H9 (cell line): ENCODE measurements around the gene NUDT9. TPM values are rescaled to one million over a fixed set of nuclear protein-coding genes. Genes with fewer than 3 reads are reported as not detected.

Experiments used
- DNase-seq: peaks from one replicate; pipeline ENCODE4 v3.0.0-alpha.2; 2017
- H2AFZ ChIP-seq: one replicate; pipeline ENCODE4 v1.6.1; 2013; ENCODE audit warnings: mild to moderate bottlenecking, low read length, control low read depth, moderate library complexity
- H2AK5ac ChIP-seq: 2 replicates; pipeline ENCODE4 v1.6.1; 2013; ENCODE audit warnings: low read length, control low read depth, mixed read lengths; ENCODE audit not compliant: insufficient read length
- H2BK120ac ChIP-seq: one replicate; pipeline ENCODE4 v1.6.1; 2013; ENCODE audit warnings: low read depth, mild to moderate bottlenecking, low read length, control low read depth, inconsistent platforms; ENCODE audit not compliant: poor library complexity, severe bottlenecking
- H2BK12ac ChIP-seq: 2 replicates; pipeline ENCODE4 v1.6.1; 2013; ENCODE audit warnings: low read length, control low read depth, mixed read lengths, low read depth; ENCODE audit not compliant: insufficient read length
- H2BK15ac ChIP-seq: 2 replicates; pipeline ENCODE4 v1.6.1; 2013; ENCODE audit warnings: low read depth, low read length, control low read depth
- H2BK20ac ChIP-seq: one replicate; pipeline ENCODE4 v1.6.1; 2013; ENCODE audit warnings: low read depth, mild to moderate bottlenecking, low read length, control low read depth, inconsistent platforms; ENCODE audit not compliant: poor library complexity, severe bottlenecking
- H2BK5ac ChIP-seq: 2 replicates; pipeline ENCODE4 v1.6.1; 2013; ENCODE audit warnings: low read length, control low read depth, mixed read lengths; ENCODE audit not compliant: insufficient read length
- H3K14ac ChIP-seq: 2 replicates; pipeline ENCODE4 v1.6.1; 2013; ENCODE audit warnings: low read length, control low read depth; ENCODE audit not compliant: insufficient read depth
- H3K18ac ChIP-seq: 2 replicates; pipeline ENCODE4 v1.6.1; 2013; ENCODE audit warnings: low read depth, mild to moderate bottlenecking, mixed read lengths, low read length, control low read depth; ENCODE audit not compliant: insufficient read length
- H3K23ac ChIP-seq: 2 replicates; pipeline ENCODE4 v1.6.1; 2013; ENCODE audit warnings: low read length, control low read depth, mixed read lengths, low read depth; ENCODE audit not compliant: insufficient read length
- H3K23me2 ChIP-seq: 2 replicates; pipeline ENCODE4 v1.6.1; 2013; ENCODE audit warnings: low read depth, mild to moderate bottlenecking, mixed read lengths, low read length, control low read depth; ENCODE audit not compliant: insufficient read length, poor library complexity, severe bottlenecking
- H3K27ac ChIP-seq: 2 replicates; pipeline ENCODE4 v1.5.1; 2013; ENCODE audit warnings: low read length, control low read depth, mixed read lengths, low read depth; ENCODE audit not compliant: insufficient read length
- H3K27me3 ChIP-seq: 2 replicates; pipeline ENCODE4 v1.6.1; 2013; ENCODE audit warnings: low read length, control low read depth, inconsistent platforms; ENCODE audit not compliant: insufficient read depth
- H3K4ac ChIP-seq: 2 replicates; pipeline ENCODE4 v1.6.1; 2013; ENCODE audit warnings: low read depth, mild to moderate bottlenecking, control low read depth, inconsistent platforms, low read length, moderate library complexity
- H3K4me1 ChIP-seq: 2 replicates; pipeline ENCODE4 v1.6.1; 2013; ENCODE audit warnings: low read length, control low read depth, inconsistent platforms; ENCODE audit not compliant: insufficient read depth
- H3K4me2 ChIP-seq: 2 replicates; pipeline ENCODE4 v1.6.1; 2013; ENCODE audit warnings: low read length, control low read depth, mixed read lengths; ENCODE audit not compliant: insufficient read length, insufficient read depth
- H3K56ac ChIP-seq: 2 replicates; pipeline ENCODE4 v1.6.1; 2013; ENCODE audit warnings: low read depth, mild to moderate bottlenecking, mixed read lengths, low read length, control low read depth; ENCODE audit not compliant: insufficient read length
- H3K79me1 ChIP-seq: 2 replicates; pipeline ENCODE4 v1.6.1; 2013; ENCODE audit warnings: low read depth, mild to moderate bottlenecking, moderate library complexity, low read length, control low read depth, inconsistent platforms; ENCODE audit not compliant: insufficient read depth, poor library complexity, severe bottlenecking
- H3K79me2 ChIP-seq: 2 replicates; pipeline ENCODE4 v1.6.1; 2013; ENCODE audit warnings: low read length, control low read depth, inconsistent platforms; ENCODE audit not compliant: insufficient read depth
- H3K9ac ChIP-seq: 2 replicates; pipeline ENCODE4 v1.6.1; 2013; ENCODE audit warnings: low read length, control low read depth, mixed read lengths; ENCODE audit not compliant: insufficient read length; ENCODE audit errors: extremely low read depth
- H3K9me3 ChIP-seq: one replicate; pipeline ENCODE4 v1.6.1; 2013; ENCODE audit warnings: low read depth, low read length, inconsistent platforms; ENCODE audit not compliant: control insufficient read depth
- H3T11ph ChIP-seq: one replicate; pipeline ENCODE4 v1.6.1; 2013; ENCODE audit warnings: mild to moderate bottlenecking, low read length, control low read depth, inconsistent platforms
- H4K20me1 ChIP-seq: one replicate; pipeline ENCODE4 v1.6.1; 2013; ENCODE audit not compliant: control insufficient read depth, insufficient read length, insufficient read depth
- H4K5ac ChIP-seq: 2 replicates; pipeline ENCODE4 v1.6.1; 2013; ENCODE audit warnings: low read depth, mild to moderate bottlenecking, mixed read lengths, low read length, control low read depth; ENCODE audit not compliant: insufficient read length
- H4K8ac ChIP-seq: replicated peaks from 2 replicates; pipeline ENCODE4 v1.6.1; 2013; ENCODE audit warnings: low read length, control low read depth, mixed read lengths, low read depth; ENCODE audit not compliant: insufficient read length
- H4K91ac ChIP-seq: 2 replicates; pipeline ENCODE4 v1.6.1; 2013; ENCODE audit warnings: low read depth, mild to moderate bottlenecking, moderate library complexity, mixed read lengths, low read length, control low read depth; ENCODE audit not compliant: insufficient read length
- H3K27ac Mint-ChIP-seq, 3 experiments: 2 replicates in 2 of 3; 3 replicates in 1 of 3; pipeline ENCODE4 v1.8.0; 2020 to 2021; ENCODE audit warnings: mixed read lengths in 3 of 3, mild to moderate bottlenecking in 1 of 3, moderate library complexity in 1 of 3
- H3K27me3 Mint-ChIP-seq: 2 replicates; pipeline ENCODE4 v1.8.0; 2021; ENCODE audit warnings: low read depth, mild to moderate bottlenecking, moderate library complexity, mixed read lengths
- H3K36me3 Mint-ChIP-seq, 3 experiments: 2 replicates in 2 of 3; 3 replicates in 1 of 3; pipeline ENCODE4 v1.8.0; 2020 to 2021; ENCODE audit warnings: low read depth in 3 of 3, mixed read lengths in 3 of 3; ENCODE audit not compliant: insufficient read depth in 1 of 3
- H3K4me1 Mint-ChIP-seq, 2 experiments: 2 replicates each; pipeline ENCODE4 v1.8.0; 2020; ENCODE audit warnings: mixed read lengths in 2 of 2
- H3K4me3 Mint-ChIP-seq, 2 experiments: 2 replicates in 1 of 2; 3 replicates in 1 of 2; pipeline ENCODE4 v1.8.0; 2020 to 2021; ENCODE audit warnings: mild to moderate bottlenecking in 2 of 2, mixed read lengths in 2 of 2, moderate library complexity in 1 of 2
- H3K9me3 Mint-ChIP-seq, 2 experiments: 2 replicates in 1 of 2; 3 replicates in 1 of 2; pipeline ENCODE4 v1.8.0; 2020; ENCODE audit warnings: mild to moderate bottlenecking in 2 of 2, mixed read lengths in 2 of 2, moderate library complexity in 1 of 2
- CTCF ChIP-seq: fragments of 200-600 bp; sonication (generic); conservative IDR thresholded peaks from 3 replicates; pipeline ENCODE4 v1.8.0; 2021; ENCODE audit warnings: antibody characterized with exemption, mild to moderate bottlenecking
- WGBS: extraction: QIAGEN DNeasy Blood & Tissue Kit; methylation state at CpG from one replicate; pipeline ENCODE4 v1.1.7; 2013; ENCODE audit warnings: missing lambda C conversion rate, low lambda C conversion rate, mixed read lengths; ENCODE audit not compliant: insufficient read length; ENCODE audit errors: extremely low coverage; 5-methylcytosine and 5-hydroxymethylcytosine counted together
- total RNA-seq: library from RNA; stranded (reverse); gene quantifications from 2 replicates; pipeline ENCODE4 v1.2.1, GENCODE V29; 2021

The NUDT9 gene
- total RNA-seq, 1 experiment from 2014 or later, result 28.5 TPM

GRCh38 chr4:87390891-87391575 is 31.3 kb upstream of the NUDT9 start, which contains the start of gene HSD17B11:
HSD17B11 (minus strand) TSS chr4:87391188; CDS start chr4:87391070, 118 bp downstream.
- Histone ChIP-seq H4K91ac (no peak within 1 kb of the TSS), H3K79me2 (no peaks in the 10 kb centered on the region), H4K20me1 (no peaks in the 10 kb centered on the region), H2BK12ac (no peak within 1 kb of the TSS), H3K79me1 (no peaks in the 10 kb centered on the region), H3K9me3 (no peaks in the 10 kb centered on the region), H2AFZ (peak within 1 kb of the TSS; percentile 85), H3K27me3 (no peaks in the 10 kb centered on the region), H2BK15ac (no peak within 1 kb of the TSS), H3T11ph (no peak within 1 kb of the TSS), H3K4ac (no peak within 1 kb of the TSS), H3K4me1 (no peaks in the 10 kb centered on the region), H3K14ac (peak within 1 kb of the TSS; percentile 82; the same call in 1 of the 2 replicates), H3K56ac (no peak within 1 kb of the TSS), H2BK120ac (no peak within 1 kb of the TSS), H3K27ac (no peak within 1 kb of the TSS), H2BK20ac (peak within 1 kb of the TSS; percentile 51), H3K23me2 (peaks cover 8% of the 10 kb centered on the region), H2BK5ac (no peak within 1 kb of the TSS), H2AK5ac (no peak within 1 kb of the TSS), H3K4me2 (peak within 1 kb of the TSS; percentile 80), H3K9ac (peak within 1 kb of the TSS; percentile 62), H4K5ac (no peak within 1 kb of the TSS), H4K8ac (no peak within 1 kb of the TSS), H3K18ac (peak within 1 kb of the TSS; percentile 74), H3K23ac (no peak within 1 kb of the TSS)
- H3K9me3 Mint-ChIP-seq, result peaks cover 0 to 3% of the 10 kb centered on the region in 2 experiments; a peak in 3 of 5 replicates
- peaks cover 5 to 12% (median 7%) of the 10 kb centered on the region in 3 experiments; a peak in 6 of 7 replicates for H3K36me3 Mint-ChIP-seq
- peak within 1 kb of the TSS; percentile 79 to 81 for H3K4me3 Mint-ChIP-seq
- peak within 1 kb of the TSS; percentile 27 to 90 (median 88) for H3K27ac Mint-ChIP-seq
- H3K27me3 Mint-ChIP-seq, result peaks cover 6% of the 10 kb centered on the region
- WGBS, result no CpG with 5 or more reads among the region's 32 CpGs
- peaks cover 13 to 16% of the 10 kb centered on the region in 2 experiments for H3K4me1 Mint-ChIP-seq
- DNase-seq, result peak; percentile 89
- peak; percentile 38; the same call in 2 of the 3 replicates for TF ChIP-seq CTCF
